MM.1S (cell line): ENCODE data around the gene SNX6.

Experiments
- DNase-seq: peaks from one replicate; pipeline ENCODE4 v3.0.0-alpha.2; 2015
- H2AFZ ChIP-seq: fragments of 300-600 bp; sonication (generic); 2 replicates; pipeline ENCODE4 v1.6.0; 2016; ENCODE audit warnings: antibody characterized with exemption, low read length
- H3F3A ChIP-seq: fragments of 300-600 bp; sonication (generic); 2 replicates; pipeline ENCODE4 v1.6.1; 2016; ENCODE audit warnings: mild to moderate bottlenecking, antibody characterized with exemption, low read length, moderate library complexity, mixed read lengths; ENCODE audit not compliant: insufficient read depth
- H3K27ac ChIP-seq: fragments of 300-600 bp; sonication (generic); 2 replicates; pipeline ENCODE4 v1.5.1; 2016; ENCODE audit warnings: mild to moderate bottlenecking, low read length
- H3K27me3 ChIP-seq: fragments of 300-600 bp; sonication (generic); replicated peaks from 2 replicates; pipeline ENCODE4 v1.6.0; 2016; ENCODE audit warnings: low read length; ENCODE audit not compliant: insufficient read depth
- H3K36me3 ChIP-seq: fragments of 300-600 bp; sonication (generic); replicated peaks from 2 replicates; pipeline ENCODE4 v1.6.1; 2016; ENCODE audit warnings: mild to moderate bottlenecking, low read length, mixed read lengths; ENCODE audit not compliant: insufficient read depth
- H3K4me1 ChIP-seq: fragments of 300-600 bp; sonication (generic); 2 replicates; pipeline ENCODE4 v1.6.1; 2016; ENCODE audit warnings: low read length, mixed read lengths
- H3K4me2 ChIP-seq: fragments of 300-600 bp; sonication (generic); 2 replicates; pipeline ENCODE4 v1.6.0; 2016; ENCODE audit warnings: low read depth, low read length
- H3K4me3 ChIP-seq: fragments of 300-600 bp; sonication (generic); 2 replicates; pipeline ENCODE4 v1.5.1; 2016; ENCODE audit warnings: low read length, mixed read lengths
- H3K79me2 ChIP-seq: fragments of 300-600 bp; sonication (generic); 2 replicates; pipeline ENCODE4 v1.6.1; 2016; ENCODE audit warnings: mixed run types, low read length, mixed read lengths
- H3K9ac ChIP-seq: fragments of 300-600 bp; sonication (generic); 2 replicates; pipeline ENCODE4 v1.6.1; 2016; ENCODE audit warnings: low read length, mixed read lengths
- H3K9me2 ChIP-seq: fragments of 300-600 bp; sonication (generic); replicated peaks from 2 replicates; pipeline ENCODE4 v1.6.1; 2016; ENCODE audit warnings: mild to moderate bottlenecking, low read length, mixed read lengths; ENCODE audit not compliant: insufficient read depth
- H3K9me3 ChIP-seq: fragments of 300-600 bp; sonication (generic); replicated peaks from 2 replicates; pipeline ENCODE4 v1.6.1; 2016; ENCODE audit warnings: mild to moderate bottlenecking, low read length, mixed read lengths; ENCODE audit not compliant: insufficient read depth
- H4K20me1 ChIP-seq: fragments of 300-600 bp; sonication (generic); 2 replicates; pipeline ENCODE4 v1.6.1; 2016; ENCODE audit warnings: mild to moderate bottlenecking, low read length, moderate library complexity, mixed read lengths; ENCODE audit not compliant: insufficient read depth
- EZH2 ChIP-seq: fragments of 300-600 bp; sonication (generic); optimal IDR thresholded peaks from 2 replicates; pipeline ENCODE3; 2017; ENCODE audit warnings: low read depth, mild to moderate bottlenecking, antibody characterized with exemption, low read length, mixed read lengths
- EZH2phosphoT487 ChIP-seq: fragments of 300-600 bp; sonication (generic); IDR thresholded peaks from 2 replicates; pipeline ENCODE4 v1.6.1; 2018; ENCODE audit warnings: antibody characterized with exemption, low read length
- TF ChIP-seq, protein P1 (sequence below): fragments of 300-600 bp; sonication (generic); IDR thresholded peaks from 2 replicates; pipeline ENCODE4 v1.5.1; 2016; ENCODE audit warnings: antibody characterized with exemption, low read length, mixed read lengths

Gene SNX6

DNA sequence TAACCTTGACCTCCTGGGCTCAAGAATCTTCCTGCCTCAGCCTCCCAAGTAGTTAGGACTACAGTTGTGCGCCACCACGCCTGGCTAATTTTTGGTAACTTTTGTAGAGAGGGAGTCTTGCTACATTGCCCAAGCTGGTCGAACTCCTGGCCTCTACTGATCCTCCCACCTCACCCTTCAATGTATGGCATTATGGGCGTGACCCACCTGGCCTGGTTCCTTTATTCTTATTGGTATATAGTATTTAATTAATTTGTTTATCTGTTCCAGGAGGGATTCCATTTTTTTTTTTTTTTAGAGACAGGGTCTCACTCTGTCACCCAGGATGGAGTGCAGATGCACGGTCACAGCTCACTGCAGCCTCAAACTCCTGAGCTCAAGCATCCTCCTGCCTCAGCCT lies 49.6 kb downstream of the SNX6 start:
- H3K27me3 ChIP-seq: no peaks in the 10 kb centered on the region
- H2AFZ ChIP-seq: no peak overlapping the region
- H4K20me1 ChIP-seq: no peaks in the 10 kb centered on the region
- H3K9me2 ChIP-seq: no peaks in the 10 kb centered on the region
- H3K79me2 ChIP-seq: no peaks in the 10 kb centered on the region
- no peak overlapping the region for H3K4me2 ChIP-seq
- H3K4me1 ChIP-seq: no peaks in the 10 kb centered on the region
- no peak overlapping the region for H3K27ac ChIP-seq
- DNase-seq: no peak
- TF ChIP-seq EZH2: no peak
- H3K9ac ChIP-seq: no peak overlapping the region
- H3K36me3 ChIP-seq: no peaks in the 10 kb centered on the region
- H3F3A ChIP-seq: no peaks in the 10 kb centered on the region
- no peaks in the 10 kb centered on the region for H3K9me3 ChIP-seq
- H3K4me3 ChIP-seq: no peak overlapping the region

- Histone ChIP-seq H3K27ac (no peak overlapping the region), H3F3A (no peaks in the 10 kb centered on the region), H3K9me3 (no peaks in the 10 kb centered on the region), H3K4me3 (no peak overlapping the region), H3K9me2 (no peaks in the 10 kb centered on the region), H3K27me3 (no peaks in the 10 kb centered on the region), H3K36me3 (no peaks in the 10 kb centered on the region), H4K20me1 (no peaks in the 10 kb centered on the region), H3K9ac (no peak overlapping the region), H3K79me2 (no peaks in the 10 kb centered on the region), H3K4me1 (no peaks in the 10 kb centered on the region), H3K4me2 (no peak overlapping the region), H2AFZ (no peak overlapping the region)
- DNase-seq: no peak
- no peak for TF ChIP-seq EZH2phosphoT487
- TF ChIP-seq, protein P1, sequence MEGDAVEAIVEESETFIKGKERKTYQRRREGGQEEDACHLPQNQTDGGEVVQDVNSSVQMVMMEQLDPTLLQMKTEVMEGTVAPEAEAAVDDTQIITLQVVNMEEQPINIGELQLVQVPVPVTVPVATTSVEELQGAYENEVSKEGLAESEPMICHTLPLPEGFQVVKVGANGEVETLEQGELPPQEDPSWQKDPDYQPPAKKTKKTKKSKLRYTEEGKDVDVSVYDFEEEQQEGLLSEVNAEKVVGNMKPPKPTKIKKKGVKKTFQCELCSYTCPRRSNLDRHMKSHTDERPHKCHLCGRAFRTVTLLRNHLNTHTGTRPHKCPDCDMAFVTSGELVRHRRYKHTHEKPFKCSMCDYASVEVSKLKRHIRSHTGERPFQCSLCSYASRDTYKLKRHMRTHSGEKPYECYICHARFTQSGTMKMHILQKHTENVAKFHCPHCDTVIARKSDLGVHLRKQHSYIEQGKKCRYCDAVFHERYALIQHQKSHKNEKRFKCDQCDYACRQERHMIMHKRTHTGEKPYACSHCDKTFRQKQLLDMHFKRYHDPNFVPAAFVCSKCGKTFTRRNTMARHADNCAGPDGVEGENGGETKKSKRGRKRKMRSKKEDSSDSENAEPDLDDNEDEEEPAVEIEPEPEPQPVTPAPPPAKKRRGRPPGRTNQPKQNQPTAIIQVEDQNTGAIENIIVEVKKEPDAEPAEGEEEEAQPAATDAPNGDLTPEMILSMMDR: no peak
- TF ChIP-seq EZH2: no peak
Observed at GRCh38 chr14:34571771-34572170, 58.2 kb downstream of the SNX6 start.

- Histone ChIP-seq H3K27ac (no peak overlapping the region), H3K79me2 (no peaks in the 10 kb centered on the region), H3K27me3 (no peaks in the 10 kb centered on the region), H3K9me3 (no peaks in the 10 kb centered on the region), H3K4me1 (no peaks in the 10 kb centered on the region), H2AFZ (no peak overlapping the region), H3K9me2 (no peaks in the 10 kb centered on the region), H3K4me2 (no peak overlapping the region), H3F3A (no peaks in the 10 kb centered on the region), H3K4me3 (no peak overlapping the region), H3K36me3 (no peaks in the 10 kb centered on the region), H4K20me1 (no peaks in the 10 kb centered on the region), H3K9ac (no peak overlapping the region)
- TF ChIP-seq EZH2 (no peak), EZH2phosphoT487 (no peak)
- TF ChIP-seq, protein P1: no peak
- DNase-seq: no peak
Observed at GRCh38 chr14:34569750-34570149, 60.2 kb downstream of the SNX6 start.

- Histone ChIP-seq H3K9me2 (no peaks in the 10 kb centered on the region), H3K9me3 (no peaks in the 10 kb centered on the region), H3K27ac (no peak overlapping the region), H2AFZ (no peak overlapping the region), H4K20me1 (no peaks in the 10 kb centered on the region), H3K4me1 (no peaks in the 10 kb centered on the region), H3K79me2 (no peaks in the 10 kb centered on the region), H3K4me3 (no peak overlapping the region), H3F3A (no peaks in the 10 kb centered on the region), H3K27me3 (no peaks in the 10 kb centered on the region), H3K9ac (no peak overlapping the region), H3K4me2 (no peak overlapping the region), H3K36me3 (no peaks in the 10 kb centered on the region)
- TF ChIP-seq EZH2phosphoT487 (no peak), EZH2 (no peak)
- TF ChIP-seq, protein P1: no peak
- no peak for DNase-seq
Observed at GRCh38 chr14:34568803-34569202, 61.1 kb downstream of the SNX6 start.
